Measurements from ENCODE around the gene KCNQ1OT1.

KCNQ1OT1 gene

DNA sequence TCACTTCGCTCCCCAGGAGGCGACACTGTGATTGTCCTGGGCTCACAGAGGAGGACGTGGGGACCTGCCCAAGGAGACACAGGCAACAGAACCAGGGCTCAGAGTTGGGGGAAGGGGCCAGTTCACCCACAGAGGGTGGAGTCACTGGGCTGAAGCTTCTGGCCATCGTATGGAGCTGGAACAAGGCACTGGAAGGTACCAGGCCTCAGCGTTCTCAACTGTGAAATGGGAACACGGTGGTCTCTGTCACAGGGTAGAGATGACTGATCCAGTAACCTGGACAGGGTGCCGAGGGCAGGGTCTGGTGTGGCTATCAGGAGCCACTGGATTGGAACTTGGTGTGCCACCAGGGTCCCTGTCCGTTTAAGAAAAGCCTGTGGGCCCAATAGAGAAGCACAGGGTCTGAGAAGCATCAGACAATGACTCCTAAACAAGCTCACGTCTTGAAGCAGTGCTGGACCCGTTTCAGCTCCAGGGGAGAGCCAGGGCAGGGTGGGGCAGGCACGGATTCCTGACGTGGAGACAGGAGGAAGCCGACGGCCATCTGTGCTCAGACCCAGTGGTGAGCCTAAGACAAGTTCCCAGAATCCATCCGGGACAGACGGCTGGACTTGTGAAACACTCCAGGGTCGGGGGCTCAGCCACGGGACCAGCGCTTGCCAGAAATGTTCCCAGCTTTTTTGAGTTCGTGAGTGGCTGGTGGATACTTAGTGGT, 25.0 kb upstream of the KCNQ1OT1 start:
- TF ChIP-seq, protein P1, sequence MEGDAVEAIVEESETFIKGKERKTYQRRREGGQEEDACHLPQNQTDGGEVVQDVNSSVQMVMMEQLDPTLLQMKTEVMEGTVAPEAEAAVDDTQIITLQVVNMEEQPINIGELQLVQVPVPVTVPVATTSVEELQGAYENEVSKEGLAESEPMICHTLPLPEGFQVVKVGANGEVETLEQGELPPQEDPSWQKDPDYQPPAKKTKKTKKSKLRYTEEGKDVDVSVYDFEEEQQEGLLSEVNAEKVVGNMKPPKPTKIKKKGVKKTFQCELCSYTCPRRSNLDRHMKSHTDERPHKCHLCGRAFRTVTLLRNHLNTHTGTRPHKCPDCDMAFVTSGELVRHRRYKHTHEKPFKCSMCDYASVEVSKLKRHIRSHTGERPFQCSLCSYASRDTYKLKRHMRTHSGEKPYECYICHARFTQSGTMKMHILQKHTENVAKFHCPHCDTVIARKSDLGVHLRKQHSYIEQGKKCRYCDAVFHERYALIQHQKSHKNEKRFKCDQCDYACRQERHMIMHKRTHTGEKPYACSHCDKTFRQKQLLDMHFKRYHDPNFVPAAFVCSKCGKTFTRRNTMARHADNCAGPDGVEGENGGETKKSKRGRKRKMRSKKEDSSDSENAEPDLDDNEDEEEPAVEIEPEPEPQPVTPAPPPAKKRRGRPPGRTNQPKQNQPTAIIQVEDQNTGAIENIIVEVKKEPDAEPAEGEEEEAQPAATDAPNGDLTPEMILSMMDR (IDR thresholded peaks at IDR 0.05; ENCODE audit: insufficient read depth, missing control alignments), result no peak
- FAIRE-seq (no peak), DNase-seq (ENCODE audit: insufficient read length, low spot score) (no peak)

DNA sequence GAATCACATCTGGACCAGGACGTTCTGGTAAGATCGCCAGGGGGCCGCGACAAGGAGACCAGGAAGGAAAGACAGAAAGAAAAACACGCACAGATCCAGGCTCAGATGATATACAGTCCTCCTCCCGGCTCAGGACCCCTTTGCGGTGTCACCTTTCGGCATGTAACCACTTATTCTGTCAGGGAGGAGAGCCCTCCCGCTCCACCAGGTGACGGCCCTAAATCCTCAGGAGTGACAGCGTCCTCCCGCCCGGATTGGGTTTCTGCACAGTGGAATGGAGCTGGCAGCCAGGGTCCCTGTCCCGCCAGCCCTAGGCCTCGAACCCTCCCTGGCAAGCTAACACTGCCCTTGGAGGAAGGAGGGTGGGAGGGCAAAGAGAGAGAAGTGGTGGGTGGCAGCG, 24.3 kb upstream of the KCNQ1OT1 start:
- TF ChIP-seq, protein P1 (IDR thresholded peaks at IDR 0.05; ENCODE audit: insufficient read depth, missing control alignments), result no peak
- FAIRE-seq, result no peak
- no peak for DNase-seq (ENCODE audit: insufficient read length, low spot score)

DNA sequence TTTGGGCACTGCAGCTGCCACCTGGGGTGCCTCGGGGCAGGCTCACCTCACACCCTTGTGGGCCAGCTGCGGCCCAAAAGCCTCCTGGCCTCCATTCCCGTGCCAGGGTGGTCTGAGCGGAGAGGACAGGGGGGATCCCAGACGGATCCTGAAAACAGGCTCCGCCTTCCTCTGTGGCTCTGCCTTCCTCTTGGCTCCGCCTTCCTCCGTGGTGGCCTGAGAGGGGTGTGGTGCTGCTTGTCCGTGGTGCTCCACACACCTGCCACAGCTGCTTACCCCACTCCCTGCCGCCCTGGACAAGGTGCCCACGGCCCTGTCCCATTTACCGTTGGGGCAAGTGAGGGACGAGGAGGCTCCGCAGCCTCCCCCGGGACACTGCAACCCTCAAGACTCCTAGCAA, 23.2 kb upstream of the KCNQ1OT1 start:
- TF ChIP-seq, protein P1 (IDR thresholded peaks at IDR 0.05; ENCODE audit: insufficient read depth, missing control alignments), result no peak
- no peak for FAIRE-seq

DNA sequence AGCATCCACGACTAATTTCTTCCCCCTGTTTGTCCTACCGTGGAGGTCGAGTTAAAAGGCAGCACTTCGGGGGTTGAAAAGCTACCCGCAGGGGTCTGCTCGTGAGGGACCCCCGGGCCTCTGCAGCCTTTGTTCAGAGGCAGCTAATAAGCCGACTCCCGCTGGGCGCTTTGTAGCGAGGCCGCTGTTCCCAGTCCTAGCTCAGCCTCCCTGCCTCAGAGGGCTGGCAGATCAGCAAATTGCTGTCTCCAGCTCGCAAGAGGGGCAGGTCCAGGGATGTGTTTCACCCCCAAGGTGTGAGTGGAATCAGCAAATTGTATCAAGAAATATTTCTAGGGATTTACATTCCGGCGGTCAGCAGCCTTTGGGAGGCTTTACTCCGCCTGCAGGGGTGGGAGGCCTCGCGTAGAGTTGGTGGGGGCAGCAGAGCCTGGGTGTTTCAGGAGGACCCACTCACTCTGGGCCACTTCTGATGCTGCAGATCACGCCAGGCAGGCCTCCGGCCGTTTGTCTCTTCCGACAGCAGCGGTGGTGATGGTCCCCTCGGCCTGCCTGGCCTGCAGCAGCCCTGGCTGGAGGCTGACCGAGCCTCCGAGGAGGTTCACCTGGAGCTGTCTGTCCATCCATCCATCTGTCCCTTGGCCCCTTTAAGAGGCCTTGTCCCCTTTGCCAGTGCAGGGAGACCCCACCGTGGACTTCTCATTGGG, 21.6 kb upstream of the KCNQ1OT1 start:
- FAIRE-seq, result no peak
- DNase-seq (ENCODE audit: insufficient read length, low spot score), result no peak
- TF ChIP-seq, protein P1 (IDR thresholded peaks at IDR 0.05; ENCODE audit: insufficient read depth, missing control alignments), result no peak

More for the DNA sequence above, 23.2 kb upstream of the KCNQ1OT1 start:
- DNase-seq (ENCODE audit: insufficient read length, low spot score), result no peak

DNA sequence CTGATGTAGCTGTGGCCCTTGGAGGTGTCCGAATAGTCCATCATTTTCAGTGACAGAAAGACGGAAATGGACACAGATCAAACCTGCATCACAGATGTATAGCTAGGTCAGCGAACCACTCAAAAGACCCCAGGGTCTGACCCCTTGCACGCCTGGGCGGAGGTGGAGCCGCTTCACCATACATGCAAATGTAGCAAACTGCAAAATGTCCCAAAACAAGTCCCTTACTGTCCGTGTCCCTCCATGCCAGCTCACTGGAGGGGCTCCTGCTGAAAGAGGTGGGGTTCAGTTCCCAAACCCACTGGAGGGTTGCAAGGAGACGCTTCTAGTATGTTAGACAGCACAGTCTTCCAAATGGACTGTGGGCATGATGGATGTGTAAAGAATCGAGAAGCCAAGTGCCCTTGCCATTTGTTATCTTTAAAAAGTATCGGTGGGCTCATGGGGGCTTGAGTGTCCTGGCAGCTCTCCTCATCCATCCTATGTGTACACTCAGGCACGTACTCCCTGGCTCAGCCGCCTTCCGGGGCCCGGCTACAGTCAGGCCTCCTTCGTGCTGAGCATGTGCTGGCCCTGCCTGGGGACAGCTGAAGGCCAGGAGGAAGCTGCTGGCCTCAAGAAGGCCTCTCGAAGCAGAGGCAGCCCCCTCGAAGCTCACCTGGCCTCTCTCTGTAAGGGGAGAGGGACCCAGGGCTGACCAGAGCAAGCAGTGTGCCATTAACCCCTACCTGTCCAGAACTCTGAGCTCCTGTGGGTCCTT, 20.2 kb upstream of the KCNQ1OT1 start:
- no peak for FAIRE-seq
- no peak for DNase-seq (ENCODE audit: insufficient read length, low spot score)

DNA sequence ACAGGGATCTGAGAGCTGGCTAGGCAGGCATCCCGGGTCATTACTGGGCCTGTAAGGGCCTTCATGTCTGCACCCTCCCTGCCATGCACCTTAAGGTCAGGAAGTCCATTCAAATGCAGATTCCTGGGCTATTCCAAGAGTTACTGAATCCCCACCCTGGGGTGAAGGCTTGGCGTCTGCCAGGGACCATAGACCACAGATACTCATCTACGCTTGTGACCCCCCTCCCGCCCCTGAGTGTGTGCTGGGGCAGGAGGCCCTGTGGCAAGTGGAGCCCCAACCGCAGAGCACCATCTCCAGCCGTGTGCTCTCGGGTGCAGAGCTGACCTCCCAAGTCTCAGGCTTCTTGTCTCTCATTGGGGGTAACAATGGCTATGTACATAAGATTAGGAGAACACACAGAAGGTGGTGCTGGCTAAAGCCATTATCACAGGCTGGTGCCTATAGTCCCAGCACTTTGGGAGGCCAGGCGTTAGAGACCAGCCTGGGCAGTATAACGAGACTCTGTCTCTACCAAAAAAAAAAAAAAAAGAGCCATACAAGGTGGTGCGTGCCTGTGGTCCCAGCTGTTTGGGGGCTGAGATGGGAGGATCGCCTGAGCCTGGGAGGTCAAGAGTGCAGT, 19.1 kb upstream of the KCNQ1OT1 start:
- FAIRE-seq (no peak), DNase-seq (ENCODE audit: insufficient read length, low spot score) (no peak)
- TF ChIP-seq, protein P1 (IDR thresholded peaks at IDR 0.05; ENCODE audit: insufficient read depth, missing control alignments), result no peak

More for the DNA sequence above, 20.2 kb upstream of the KCNQ1OT1 start:
- TF ChIP-seq, protein P1 (IDR thresholded peaks at IDR 0.05; ENCODE audit: insufficient read depth, missing control alignments), result no peak
